ENCODE measurements around the gene SHH.

DNA sequence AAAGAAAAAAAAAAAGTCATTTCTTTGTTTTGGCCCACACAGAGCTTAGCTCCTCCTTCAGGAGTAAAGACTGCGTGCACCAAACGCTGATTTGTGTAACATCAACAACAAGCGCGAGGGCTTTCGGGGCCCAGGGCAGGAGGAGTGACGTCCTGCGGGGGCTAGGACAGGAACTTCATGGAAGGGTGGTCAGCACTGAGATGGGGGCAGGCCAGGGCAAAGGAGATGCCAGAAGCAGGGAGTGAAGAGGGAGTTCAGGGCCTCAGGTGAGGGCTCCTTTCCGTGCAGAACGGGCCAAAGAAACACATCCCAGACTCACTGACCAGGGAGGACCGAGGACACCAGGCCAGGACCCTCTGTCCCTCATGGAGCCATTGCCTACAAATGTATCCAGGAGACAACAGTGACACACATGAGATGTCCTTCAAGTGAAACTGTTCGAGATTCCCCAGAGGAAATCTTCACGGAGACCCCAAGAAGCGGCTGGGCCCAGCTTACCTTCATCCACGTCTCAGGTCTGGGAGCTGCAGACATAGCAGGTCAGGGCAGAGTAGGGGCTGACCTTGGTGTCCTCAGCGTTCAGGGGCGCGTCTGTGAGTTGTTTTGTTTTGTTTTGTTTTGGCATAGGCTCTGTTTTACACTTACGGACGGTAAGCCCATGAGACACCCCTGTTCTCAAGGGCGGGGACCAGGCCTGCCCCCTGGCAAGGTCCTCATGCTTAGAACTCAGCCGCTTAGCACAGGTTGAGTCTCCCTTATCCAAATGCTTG lies 30.4 kb upstream of the SHH start:
- TF ChIP-seq, protein P1, sequence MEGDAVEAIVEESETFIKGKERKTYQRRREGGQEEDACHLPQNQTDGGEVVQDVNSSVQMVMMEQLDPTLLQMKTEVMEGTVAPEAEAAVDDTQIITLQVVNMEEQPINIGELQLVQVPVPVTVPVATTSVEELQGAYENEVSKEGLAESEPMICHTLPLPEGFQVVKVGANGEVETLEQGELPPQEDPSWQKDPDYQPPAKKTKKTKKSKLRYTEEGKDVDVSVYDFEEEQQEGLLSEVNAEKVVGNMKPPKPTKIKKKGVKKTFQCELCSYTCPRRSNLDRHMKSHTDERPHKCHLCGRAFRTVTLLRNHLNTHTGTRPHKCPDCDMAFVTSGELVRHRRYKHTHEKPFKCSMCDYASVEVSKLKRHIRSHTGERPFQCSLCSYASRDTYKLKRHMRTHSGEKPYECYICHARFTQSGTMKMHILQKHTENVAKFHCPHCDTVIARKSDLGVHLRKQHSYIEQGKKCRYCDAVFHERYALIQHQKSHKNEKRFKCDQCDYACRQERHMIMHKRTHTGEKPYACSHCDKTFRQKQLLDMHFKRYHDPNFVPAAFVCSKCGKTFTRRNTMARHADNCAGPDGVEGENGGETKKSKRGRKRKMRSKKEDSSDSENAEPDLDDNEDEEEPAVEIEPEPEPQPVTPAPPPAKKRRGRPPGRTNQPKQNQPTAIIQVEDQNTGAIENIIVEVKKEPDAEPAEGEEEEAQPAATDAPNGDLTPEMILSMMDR (IDR thresholded peaks at IDR 0.05; ENCODE audit: low read depth, low read length, poor library complexity, severe bottlenecking), result no peak
- no peak for TF ChIP-seq EZH2phosphoT487 (IDR thresholded peaks at IDR 0.05; ENCODE audit: borderline replicate concordance, low read length)
